Neural cell (in vitro differentiated cells): Measurements from ENCODE around the gene CCDC185. TPM values are rescaled to one million over a fixed set of nuclear protein-coding genes. Genes with fewer than 3 reads are reported as not detected.

Source experiments
- H2AFZ ChIP-seq: fragments of 200-600, 300-800 bp; sonication (generic), shearing (Covaris generic); 2 replicates; pipeline ENCODE4 v1.6.0; 2014; ENCODE audit warnings: low read depth, mild to moderate bottlenecking, antibody characterized with exemption, low read length, moderate library complexity
- H3F3A ChIP-seq: fragments of 200-600 bp; shearing (Covaris generic); 2 replicates; pipeline ENCODE4 v1.6.1; 2016; ENCODE audit warnings: mild to moderate bottlenecking, moderate library complexity, mixed read lengths, antibody characterized with exemption, low read length; ENCODE audit not compliant: insufficient read depth, poor library complexity, severe bottlenecking
- H3K27ac ChIP-seq: fragments of 200-600, 300-800 bp; sonication (generic), shearing (Covaris generic); 2 replicates; pipeline ENCODE4 v1.5.1; 2014; ENCODE audit warnings: mild to moderate bottlenecking, low read length, moderate library complexity
- H3K27me3 ChIP-seq: fragments of 300-800, 200-600 bp; sonication (generic), shearing (Covaris generic); 2 replicates; pipeline ENCODE4 v1.6.0; 2014; ENCODE audit warnings: mild to moderate bottlenecking, low read depth, low read length, moderate library complexity; ENCODE audit not compliant: insufficient read depth
- H3K36me3 ChIP-seq: fragments of 300-800, 200-600 bp; sonication (generic), shearing (Covaris generic); 2 replicates; pipeline ENCODE4 v1.5.1; 2014; ENCODE audit warnings: mild to moderate bottlenecking, antibody characterized with exemption, low read length, moderate library complexity; ENCODE audit not compliant: insufficient read depth
- H3K4me2 ChIP-seq: fragments of 300-800, 200-600 bp; sonication (generic), shearing (Covaris generic); 2 replicates; pipeline ENCODE4 v1.6.0; 2014; ENCODE audit warnings: mild to moderate bottlenecking, low read length
- H3K4me3 ChIP-seq: fragments of 300-800, 200-600 bp; sonication (generic), shearing (Covaris generic); 2 replicates; pipeline ENCODE4 v1.5.1; 2014; ENCODE audit warnings: mild to moderate bottlenecking, low read length, moderate library complexity
- H3K79me2 ChIP-seq: fragments of 200-600 bp; shearing (Covaris generic); replicated peaks from 2 replicates; pipeline ENCODE4 v1.6.0; 2014; ENCODE audit warnings: mild to moderate bottlenecking, low read length, moderate library complexity; ENCODE audit not compliant: insufficient read depth
- H3K9ac ChIP-seq: fragments of 300-800, 200-600 bp; sonication (generic), shearing (Covaris generic); 2 replicates; pipeline ENCODE4 v1.6.1; 2016; ENCODE audit warnings: mild to moderate bottlenecking, low read length, mixed read lengths
- H3K9me2 ChIP-seq: fragments of 200-600 bp; shearing (Covaris generic); 2 replicates; pipeline ENCODE4 v1.6.1; 2016; ENCODE audit warnings: mild to moderate bottlenecking, low read length, mixed read lengths; ENCODE audit not compliant: insufficient read depth
- H3K9me3 ChIP-seq: fragments of 200-600, 300-800 bp; sonication (generic), shearing (Covaris generic); 2 replicates; pipeline ENCODE4 v1.6.1; 2016; ENCODE audit warnings: mild to moderate bottlenecking, mixed run types, low read length, moderate library complexity, mixed read lengths
- H4K20me1 ChIP-seq: fragments of 200-600 bp; shearing (Covaris generic); 2 replicates; pipeline ENCODE4 v1.6.1; 2016; ENCODE audit warnings: mild to moderate bottlenecking, mixed run types; ENCODE audit not compliant: insufficient read depth
- EP300 ChIP-seq: fragments of 450-650 bp; conservative IDR thresholded peaks from 2 replicates; pipeline ENCODE4 v1.6.1; 2014; ENCODE audit warnings: antibody characterized with exemption, mild to moderate bottlenecking, moderate library complexity; ENCODE audit not compliant: poor library complexity, severe bottlenecking
- EZH2 ChIP-seq: fragments of 200-600, 300-800 bp; shearing (Covaris generic), sonication (generic); IDR thresholded peaks from 2 replicates; pipeline ENCODE4 v1.6.1; 2014; ENCODE audit warnings: antibody characterized with exemption, low read length, borderline replicate concordance, mild to moderate bottlenecking; ENCODE audit not compliant: insufficient read depth, poor library complexity, severe bottlenecking
- MXI1 ChIP-seq: fragments of 450-650 bp; conservative IDR thresholded peaks from 2 replicates; pipeline ENCODE4 v1.6.1; 2014; ENCODE audit warnings: antibody characterized with exemption, mild to moderate bottlenecking; ENCODE audit not compliant: poor library complexity, severe bottlenecking
- POLR2AphosphoS5 ChIP-seq: IDR thresholded peaks from 2 replicates; pipeline ENCODE4 v1.6.1; 2012
- RAD21 ChIP-seq: fragments of 450-650 bp; conservative IDR thresholded peaks from 2 replicates; pipeline ENCODE4 v1.6.1; 2014; ENCODE audit warnings: antibody characterized with exemption, mild to moderate bottlenecking, moderate library complexity
- SMC3 ChIP-seq: fragments of 450-650 bp; conservative IDR thresholded peaks from 2 replicates; pipeline ENCODE4 v1.6.1; 2014; ENCODE audit warnings: antibody characterized with exemption, mild to moderate bottlenecking, moderate library complexity; ENCODE audit not compliant: poor library complexity
- TAF1 ChIP-seq: IDR thresholded peaks from 2 replicates; pipeline ENCODE4 v1.6.1; 2012; ENCODE audit warnings: low read depth
- polyA plus RNA-seq: library from polyadenylated mRNA; depleted of rRNA; stranded (reverse); fragments of >200 nt; gene quantifications from 2 replicates; pipeline ENCODE4 v1.2.3, GENCODE V29; 2014
- TF ChIP-seq, protein P1 (sequence below): IDR thresholded peaks from 2 replicates; pipeline ENCODE4 v1.6.1; 2012; ENCODE audit warnings: borderline replicate concordance
- TF ChIP-seq, protein P2 (sequence below): fragments of 450-650 bp; IDR thresholded peaks from 2 replicates; pipeline ENCODE4 v1.5.1; 2014; ENCODE audit warnings: antibody characterized with exemption, mild to moderate bottlenecking, moderate library complexity; ENCODE audit not compliant: poor library complexity, severe bottlenecking

Gene CCDC185
- polyA plus RNA-seq, 1 donor from 2014 or later, result not detected

DNA sequence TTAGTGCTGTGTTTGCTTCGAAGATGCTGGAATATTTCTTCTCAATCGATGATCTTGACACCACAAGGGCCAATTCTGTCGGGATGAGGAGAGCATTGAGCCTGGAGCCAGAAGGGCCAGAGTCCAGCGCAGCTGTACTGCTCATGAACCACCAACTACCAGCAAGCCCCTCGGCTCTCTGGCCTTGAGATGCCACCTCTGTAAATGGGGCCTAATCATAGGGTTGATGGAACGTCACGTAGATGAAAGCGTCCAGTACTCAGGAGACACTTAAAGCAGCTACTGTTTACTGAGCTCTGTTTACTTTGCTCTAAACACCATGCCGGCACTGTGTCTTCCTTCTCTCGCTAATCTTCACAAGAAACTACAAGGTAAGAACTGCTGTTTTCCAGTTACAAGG is 26.3 kb downstream of the CCDC185 start:
- Histone ChIP-seq H3K36me3 (no peaks in the 10 kb centered on the region), H2AFZ (no peak overlapping the region), H3K27me3 (no peaks in the 10 kb centered on the region), H3K9ac (no peak overlapping the region), H3K9me3 (no peaks in the 10 kb centered on the region), H4K20me1 (no peaks in the 10 kb centered on the region), H3K9me2 (no peaks in the 10 kb centered on the region), H3K79me2 (no peaks in the 10 kb centered on the region), H3K27ac (no peak overlapping the region), H3K4me3 (no peak overlapping the region), H3K4me2 (no peak overlapping the region), H3F3A (no peaks in the 10 kb centered on the region)
- TF ChIP-seq EP300 (no peak), MXI1 (no peak), EZH2 (no peak), POLR2AphosphoS5 (no peak), TAF1 (no peak), RAD21 (no peak), SMC3 (no peak)
- TF ChIP-seq, protein P1, sequence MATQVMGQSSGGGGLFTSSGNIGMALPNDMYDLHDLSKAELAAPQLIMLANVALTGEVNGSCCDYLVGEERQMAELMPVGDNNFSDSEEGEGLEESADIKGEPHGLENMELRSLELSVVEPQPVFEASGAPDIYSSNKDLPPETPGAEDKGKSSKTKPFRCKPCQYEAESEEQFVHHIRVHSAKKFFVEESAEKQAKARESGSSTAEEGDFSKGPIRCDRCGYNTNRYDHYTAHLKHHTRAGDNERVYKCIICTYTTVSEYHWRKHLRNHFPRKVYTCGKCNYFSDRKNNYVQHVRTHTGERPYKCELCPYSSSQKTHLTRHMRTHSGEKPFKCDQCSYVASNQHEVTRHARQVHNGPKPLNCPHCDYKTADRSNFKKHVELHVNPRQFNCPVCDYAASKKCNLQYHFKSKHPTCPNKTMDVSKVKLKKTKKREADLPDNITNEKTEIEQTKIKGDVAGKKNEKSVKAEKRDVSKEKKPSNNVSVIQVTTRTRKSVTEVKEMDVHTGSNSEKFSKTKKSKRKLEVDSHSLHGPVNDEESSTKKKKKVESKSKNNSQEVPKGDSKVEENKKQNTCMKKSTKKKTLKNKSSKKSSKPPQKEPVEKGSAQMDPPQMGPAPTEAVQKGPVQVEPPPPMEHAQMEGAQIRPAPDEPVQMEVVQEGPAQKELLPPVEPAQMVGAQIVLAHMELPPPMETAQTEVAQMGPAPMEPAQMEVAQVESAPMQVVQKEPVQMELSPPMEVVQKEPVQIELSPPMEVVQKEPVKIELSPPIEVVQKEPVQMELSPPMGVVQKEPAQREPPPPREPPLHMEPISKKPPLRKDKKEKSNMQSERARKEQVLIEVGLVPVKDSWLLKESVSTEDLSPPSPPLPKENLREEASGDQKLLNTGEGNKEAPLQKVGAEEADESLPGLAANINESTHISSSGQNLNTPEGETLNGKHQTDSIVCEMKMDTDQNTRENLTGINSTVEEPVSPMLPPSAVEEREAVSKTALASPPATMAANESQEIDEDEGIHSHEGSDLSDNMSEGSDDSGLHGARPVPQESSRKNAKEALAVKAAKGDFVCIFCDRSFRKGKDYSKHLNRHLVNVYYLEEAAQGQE, result no peak
- TF ChIP-seq, protein P2, sequence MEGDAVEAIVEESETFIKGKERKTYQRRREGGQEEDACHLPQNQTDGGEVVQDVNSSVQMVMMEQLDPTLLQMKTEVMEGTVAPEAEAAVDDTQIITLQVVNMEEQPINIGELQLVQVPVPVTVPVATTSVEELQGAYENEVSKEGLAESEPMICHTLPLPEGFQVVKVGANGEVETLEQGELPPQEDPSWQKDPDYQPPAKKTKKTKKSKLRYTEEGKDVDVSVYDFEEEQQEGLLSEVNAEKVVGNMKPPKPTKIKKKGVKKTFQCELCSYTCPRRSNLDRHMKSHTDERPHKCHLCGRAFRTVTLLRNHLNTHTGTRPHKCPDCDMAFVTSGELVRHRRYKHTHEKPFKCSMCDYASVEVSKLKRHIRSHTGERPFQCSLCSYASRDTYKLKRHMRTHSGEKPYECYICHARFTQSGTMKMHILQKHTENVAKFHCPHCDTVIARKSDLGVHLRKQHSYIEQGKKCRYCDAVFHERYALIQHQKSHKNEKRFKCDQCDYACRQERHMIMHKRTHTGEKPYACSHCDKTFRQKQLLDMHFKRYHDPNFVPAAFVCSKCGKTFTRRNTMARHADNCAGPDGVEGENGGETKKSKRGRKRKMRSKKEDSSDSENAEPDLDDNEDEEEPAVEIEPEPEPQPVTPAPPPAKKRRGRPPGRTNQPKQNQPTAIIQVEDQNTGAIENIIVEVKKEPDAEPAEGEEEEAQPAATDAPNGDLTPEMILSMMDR, result no peak

DNA sequence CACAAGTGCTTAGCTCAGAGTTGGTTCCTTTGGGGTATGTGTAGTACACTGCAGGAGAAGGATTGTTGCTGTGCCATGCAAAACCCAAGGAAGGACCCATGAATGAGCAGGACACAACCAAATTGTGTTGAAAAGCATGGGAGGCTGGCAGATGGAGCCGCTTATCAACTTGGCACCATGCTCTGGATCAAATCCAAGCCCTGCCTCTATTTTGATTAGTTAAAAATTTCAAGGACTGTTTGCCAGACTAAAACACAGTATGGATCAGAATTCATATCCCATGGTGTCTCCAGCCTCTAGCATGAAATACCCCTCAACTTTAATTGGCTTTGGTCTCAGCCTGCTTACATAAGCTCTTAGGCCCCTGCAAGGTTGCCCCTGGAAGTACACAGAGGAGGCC is 27.8 kb downstream of the CCDC185 start:
- Histone ChIP-seq H3K79me2 (no peaks in the 10 kb centered on the region), H3K9ac (no peak overlapping the region), H3F3A (no peaks in the 10 kb centered on the region), H3K4me2 (no peak overlapping the region), H3K36me3 (no peaks in the 10 kb centered on the region), H3K9me3 (no peaks in the 10 kb centered on the region), H3K27me3 (no peaks in the 10 kb centered on the region), H4K20me1 (no peaks in the 10 kb centered on the region), H2AFZ (no peak overlapping the region), H3K9me2 (no peaks in the 10 kb centered on the region), H3K4me3 (no peak overlapping the region), H3K27ac (no peak overlapping the region)
- TF ChIP-seq EP300, result no peak
- TF ChIP-seq, protein P2, result no peak
- TF ChIP-seq, protein P1, result no peak
- no peak for TF ChIP-seq EZH2
- TF ChIP-seq RAD21, result no peak
- no peak for TF ChIP-seq MXI1
- TF ChIP-seq POLR2AphosphoS5, result no peak
- TF ChIP-seq TAF1, result no peak
- TF ChIP-seq SMC3, result no peak
